DMS153 treated with DMSO at 0.1 percent for 48 hours (cell line): Measurements from ENCODE around the gene FAM3A.
"Not testable (repeated sequence)": the region's sequence is repeated elsewhere in the genome, so short reads cannot be mapped to it uniquely, and the experiment has no call there.

Source experiments
- DNase-seq: peaks from one replicate; lab custom pipeline; 2025; ENCODE audit not compliant: unreplicated experiment; lab: John Stamatoyannopoulos, UW

FAM3A gene

GRCh38 chrX:154505734-154506133, 10.3 kb downstream of the FAM3A start:
- DNase-seq: no peak

GRCh38 chrX:154502989-154503388, 13.0 kb downstream of the FAM3A start:
- no peak for DNase-seq

- DNase-seq: no peak
Measured at GRCh38 chrX:154502098-154502497, 13.9 kb downstream of the FAM3A start.

- not testable (repeated sequence) for DNase-seq
Measured at GRCh38 chrX:154501423-154501822, 14.6 kb downstream of the FAM3A start.

GRCh38 chrX:154496591-154497137, 19.4 kb downstream of the FAM3A start:
- not testable (repeated sequence) for DNase-seq

- no peak for DNase-seq
Measured at GRCh38 chrX:154495472-154495922, 20.5 kb downstream of the FAM3A start.

GRCh38 chrX:154494715-154495114, 21.3 kb downstream of the FAM3A start:
- no peak for DNase-seq

GRCh38 chrX:154490414-154491083, 25.5 kb downstream of the FAM3A start, which contains the start of gene SLC10A3:
TSS of gene SLC10A3 (minus strand) at chrX:154490629. CDS start at chrX:154488940, 1,689 bp downstream.
- DNase-seq: peak; percentile 74

GRCh38 chrX:154490021-154490413, 26.0 kb downstream of the FAM3A start:
- DNase-seq: no peak

GRCh38 chrX:154489182-154489581, 26.9 kb downstream of the FAM3A start:
- no peak for DNase-seq

- no peak for DNase-seq
Measured at GRCh38 chrX:154488336-154489075, 27.5 kb downstream of the FAM3A start.

- DNase-seq: no peak
Measured at GRCh38 chrX:154487518-154488290, 28.3 kb downstream of the FAM3A start.

GRCh38 chrX:154486396-154487207, 29.4 kb downstream of the FAM3A start, which contains the start of gene UBL4A:
TSS of gene UBL4A (minus strand) at chrX:154486615. CDS start at chrX:154486584, 31 bp downstream.
- no peak for DNase-seq

- no peak for DNase-seq
Measured at GRCh38 chrX:154486052-154486395, 30.0 kb downstream of the FAM3A start.

GRCh38 chrX:154485150-154486051, 30.6 kb downstream of the FAM3A start:
- no peak for DNase-seq

GRCh38 chrX:154484255-154485149, 31.5 kb downstream of the FAM3A start:
- no peak for DNase-seq

GRCh38 chrX:154483325-154483724, 32.7 kb downstream of the FAM3A start:
- DNase-seq: no peak

GRCh38 chrX:154482786-154483185, 33.2 kb downstream of the FAM3A start:
- DNase-seq: no peak
